ENCODE measurements around the gene KLRC4.
"Not testable (repeated sequence)": the region's sequence is repeated elsewhere in the genome, so short reads cannot be mapped to it uniquely, and the experiment has no call there.

DNA sequence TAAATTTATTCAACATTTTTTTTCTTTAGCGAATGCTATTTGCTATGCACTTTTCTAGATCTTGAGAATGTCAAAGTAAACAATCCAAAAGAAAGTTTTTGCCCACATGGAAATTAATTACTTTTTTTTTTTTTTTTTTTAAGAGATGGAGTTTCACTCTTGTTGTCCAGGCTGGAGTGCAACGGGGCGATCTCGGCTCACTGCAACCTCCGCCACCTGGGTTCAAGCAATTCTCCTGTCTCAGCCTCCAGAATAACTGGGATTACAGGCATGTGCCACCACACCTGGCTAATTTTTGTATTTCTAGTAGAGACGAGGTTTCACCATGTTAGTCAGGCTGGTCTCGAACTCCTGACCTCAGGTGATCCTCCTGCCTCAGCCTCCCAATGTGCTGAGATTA lies 18.6 kb downstream of the KLRC4 start:
- TF ChIP-seq BRCA1 (IDR thresholded peaks at IDR 0.05; ENCODE audit: low read depth, low read length); POLR2A (IDR thresholded peaks at IDR 0.05; ENCODE audit: control extremely low read depth in 1 of 2, low read depth in 2 of 2, low read length in 2 of 2); RFX5 (IDR thresholded peaks at IDR 0.05; ENCODE audit: borderline replicate concordance, low read depth, low read length); RAD21 (IDR thresholded peaks at IDR 0.05 in 1 of 2, conservative IDR thresholded peaks at IDR 0.05 in 1 of 2; ENCODE audit: low read depth in 2 of 2, low read length in 2 of 2); JUN (IDR thresholded peaks at IDR 0.05; ENCODE audit: low read depth, low read length); GABPA (IDR thresholded peaks at IDR 0.05; ENCODE audit: borderline replicate concordance, insufficient read depth, low read length); SIN3A (conservative IDR thresholded peaks at IDR 0.05 in 1 of 2, IDR thresholded peaks at IDR 0.05 in 1 of 2; ENCODE audit: low read depth in 1 of 2, low read length in 2 of 2): not testable (repeated sequence)
- TF ChIP-seq, protein P1, sequence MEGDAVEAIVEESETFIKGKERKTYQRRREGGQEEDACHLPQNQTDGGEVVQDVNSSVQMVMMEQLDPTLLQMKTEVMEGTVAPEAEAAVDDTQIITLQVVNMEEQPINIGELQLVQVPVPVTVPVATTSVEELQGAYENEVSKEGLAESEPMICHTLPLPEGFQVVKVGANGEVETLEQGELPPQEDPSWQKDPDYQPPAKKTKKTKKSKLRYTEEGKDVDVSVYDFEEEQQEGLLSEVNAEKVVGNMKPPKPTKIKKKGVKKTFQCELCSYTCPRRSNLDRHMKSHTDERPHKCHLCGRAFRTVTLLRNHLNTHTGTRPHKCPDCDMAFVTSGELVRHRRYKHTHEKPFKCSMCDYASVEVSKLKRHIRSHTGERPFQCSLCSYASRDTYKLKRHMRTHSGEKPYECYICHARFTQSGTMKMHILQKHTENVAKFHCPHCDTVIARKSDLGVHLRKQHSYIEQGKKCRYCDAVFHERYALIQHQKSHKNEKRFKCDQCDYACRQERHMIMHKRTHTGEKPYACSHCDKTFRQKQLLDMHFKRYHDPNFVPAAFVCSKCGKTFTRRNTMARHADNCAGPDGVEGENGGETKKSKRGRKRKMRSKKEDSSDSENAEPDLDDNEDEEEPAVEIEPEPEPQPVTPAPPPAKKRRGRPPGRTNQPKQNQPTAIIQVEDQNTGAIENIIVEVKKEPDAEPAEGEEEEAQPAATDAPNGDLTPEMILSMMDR (IDR thresholded peaks at IDR 0.05; ENCODE audit: control extremely low read depth in 1 of 3, insufficient read depth in 1 of 3, low read depth in 1 of 3, low read length in 3 of 3) = not testable (repeated sequence)
- TF ChIP-seq, protein P2, sequence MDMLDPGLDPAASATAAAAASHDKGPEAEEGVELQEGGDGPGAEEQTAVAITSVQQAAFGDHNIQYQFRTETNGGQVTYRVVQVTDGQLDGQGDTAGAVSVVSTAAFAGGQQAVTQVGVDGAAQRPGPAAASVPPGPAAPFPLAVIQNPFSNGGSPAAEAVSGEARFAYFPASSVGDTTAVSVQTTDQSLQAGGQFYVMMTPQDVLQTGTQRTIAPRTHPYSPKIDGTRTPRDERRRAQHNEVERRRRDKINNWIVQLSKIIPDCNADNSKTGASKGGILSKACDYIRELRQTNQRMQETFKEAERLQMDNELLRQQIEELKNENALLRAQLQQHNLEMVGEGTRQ (IDR thresholded peaks at IDR 0.05; ENCODE audit: low read length) = not testable (repeated sequence)
- TF ChIP-seq, protein P3, sequence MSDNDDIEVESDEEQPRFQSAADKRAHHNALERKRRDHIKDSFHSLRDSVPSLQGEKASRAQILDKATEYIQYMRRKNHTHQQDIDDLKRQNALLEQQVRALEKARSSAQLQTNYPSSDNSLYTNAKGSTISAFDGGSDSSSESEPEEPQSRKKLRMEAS (IDR thresholded peaks at IDR 0.05) = not testable (repeated sequence)

Data from H1 (cell line).